ENCODE data around the gene CFAP20DC.
"Not testable (repeated sequence)": the region's sequence is repeated elsewhere in the genome, so short reads cannot be mapped to it uniquely, and the experiment has no call there.

The CFAP20DC gene

GRCh38 chr3:59049671-59050331 lies at the start of gene CFAP20DC:
Gene CFAP20DC (minus strand): TSS chr3:59050025. CDS start chr3:59049631, 394 bp downstream.
- peak; percentile 92 for DNase-seq

GRCh38 chr3:59098516-59098915 lies 48.7 kb upstream of the CFAP20DC start:
- not testable (repeated sequence) for DNase-seq

GRCh38 chr3:59094446-59094845 lies 44.6 kb upstream of the CFAP20DC start:
- no peak for DNase-seq

GRCh38 chr3:59093521-59093920 lies 43.7 kb upstream of the CFAP20DC start:
- no peak for DNase-seq

GRCh38 chr3:59088761-59089160 lies 38.9 kb upstream of the CFAP20DC start:
- DNase-seq = no peak

GRCh38 chr3:59085976-59086375 lies 36.2 kb upstream of the CFAP20DC start:
- DNase-seq = no peak

- DNase-seq = no peak
These were observed 34.8 kb upstream of the CFAP20DC start for GRCh38 chr3:59084583-59084982.

GRCh38 chr3:59082106-59082505 lies 32.3 kb upstream of the CFAP20DC start:
- no peak for DNase-seq

GRCh38 chr3:59081071-59081470 lies 31.2 kb upstream of the CFAP20DC start:
- DNase-seq = no peak

- DNase-seq = no peak
These were observed 30.1 kb upstream of the CFAP20DC start for GRCh38 chr3:59079962-59080361.

GRCh38 chr3:59074764-59075163 lies 24.9 kb upstream of the CFAP20DC start:
- no peak for DNase-seq

- DNase-seq = no peak
These were observed 22.9 kb upstream of the CFAP20DC start for GRCh38 chr3:59072681-59073080.

GRCh38 chr3:59069838-59070237 lies 20.0 kb upstream of the CFAP20DC start:
- no peak for DNase-seq

GRCh38 chr3:59065240-59065639 lies 15.4 kb upstream of the CFAP20DC start:
- no peak for DNase-seq

- no peak for DNase-seq
These were observed 14.9 kb upstream of the CFAP20DC start for GRCh38 chr3:59064728-59065127.

- DNase-seq = no peak
These were observed 14.5 kb upstream of the CFAP20DC start for GRCh38 chr3:59064276-59064675.

GRCh38 chr3:59056706-59057105 lies 6.9 kb upstream of the CFAP20DC start:
- DNase-seq = no peak

- DNase-seq = peak; percentile 38
These were observed 3.1 kb upstream of the CFAP20DC start for GRCh38 chr3:59052803-59053411.

GRCh38 chr3:59050811-59051414 lies 1.1 kb upstream of the CFAP20DC start:
- not testable (repeated sequence) for DNase-seq

- DNase-seq = no peak
These were observed 3.0 kb downstream of the CFAP20DC start for GRCh38 chr3:59046839-59047238.

GRCh38 chr3:59043391-59043790 lies 6.4 kb downstream of the CFAP20DC start:
- no peak for DNase-seq

GRCh38 chr3:59040902-59041301 lies 8.9 kb downstream of the CFAP20DC start:
- DNase-seq = no peak

GRCh38 chr3:59027607-59028006 lies 22.2 kb downstream of the CFAP20DC start:
- no peak for DNase-seq

- DNase-seq = no peak
These were observed 26.2 kb downstream of the CFAP20DC start for GRCh38 chr3:59023612-59024011.

All from CD4-positive, alpha-beta T cell treated with Interleukin-17A for 1 hour (primary cell).